ENCODE measurements around the gene THEMIS. TPM values are rescaled to one million over a fixed set of nuclear protein-coding genes. Genes with fewer than 3 reads are reported as not detected.

The THEMIS gene
- total RNA-seq, 1 donor from 2014 or later, result not detected

GRCh38 chr6:127765949-127766348 is 134.9 kb downstream of the THEMIS start:
- no peaks in the 10 kb centered on the region for H3K27me3 ChIP-seq (ENCODE audit: control insufficient read depth, insufficient read depth, low read length)
- TF ChIP-seq, protein P1, sequence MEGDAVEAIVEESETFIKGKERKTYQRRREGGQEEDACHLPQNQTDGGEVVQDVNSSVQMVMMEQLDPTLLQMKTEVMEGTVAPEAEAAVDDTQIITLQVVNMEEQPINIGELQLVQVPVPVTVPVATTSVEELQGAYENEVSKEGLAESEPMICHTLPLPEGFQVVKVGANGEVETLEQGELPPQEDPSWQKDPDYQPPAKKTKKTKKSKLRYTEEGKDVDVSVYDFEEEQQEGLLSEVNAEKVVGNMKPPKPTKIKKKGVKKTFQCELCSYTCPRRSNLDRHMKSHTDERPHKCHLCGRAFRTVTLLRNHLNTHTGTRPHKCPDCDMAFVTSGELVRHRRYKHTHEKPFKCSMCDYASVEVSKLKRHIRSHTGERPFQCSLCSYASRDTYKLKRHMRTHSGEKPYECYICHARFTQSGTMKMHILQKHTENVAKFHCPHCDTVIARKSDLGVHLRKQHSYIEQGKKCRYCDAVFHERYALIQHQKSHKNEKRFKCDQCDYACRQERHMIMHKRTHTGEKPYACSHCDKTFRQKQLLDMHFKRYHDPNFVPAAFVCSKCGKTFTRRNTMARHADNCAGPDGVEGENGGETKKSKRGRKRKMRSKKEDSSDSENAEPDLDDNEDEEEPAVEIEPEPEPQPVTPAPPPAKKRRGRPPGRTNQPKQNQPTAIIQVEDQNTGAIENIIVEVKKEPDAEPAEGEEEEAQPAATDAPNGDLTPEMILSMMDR (IDR thresholded peaks at IDR 0.05; ENCODE audit: insufficient read depth, low read length, severe bottlenecking), result no peak
- no peak overlapping the region for H3K4me3 ChIP-seq (ENCODE audit: low read depth, low read length)
- H3K36me3 ChIP-seq (ENCODE audit: control insufficient read depth, insufficient read depth, low read length), result no peaks in the 10 kb centered on the region
- FAIRE-seq, result no peak
- no peak for DNase-seq (ENCODE audit: low read depth)

DNA sequence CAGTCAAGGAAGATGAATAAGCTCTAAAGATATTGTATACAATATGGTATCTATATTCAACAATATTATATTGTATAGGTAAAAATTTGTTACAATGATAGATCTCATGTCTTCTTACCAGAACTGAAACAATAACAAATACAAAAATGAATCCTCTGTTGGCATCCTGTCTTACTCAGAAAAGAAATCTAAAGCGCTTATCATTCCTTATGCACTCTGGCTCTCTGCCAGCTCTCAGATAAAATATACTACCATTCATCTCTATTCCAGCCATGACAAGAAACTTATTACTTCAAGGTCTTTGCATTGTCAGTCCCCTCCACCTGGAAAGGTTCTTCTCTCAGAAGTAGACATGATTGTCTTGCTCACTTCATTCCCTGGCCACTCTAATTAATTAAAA is 138.6 kb downstream of the THEMIS start:
- H3K4me3 ChIP-seq (ENCODE audit: low read depth, low read length), result no peak overlapping the region
- FAIRE-seq, result no peak
- no peak for DNase-seq (ENCODE audit: low read depth)
- TF ChIP-seq, protein P1 (IDR thresholded peaks at IDR 0.05; ENCODE audit: insufficient read depth, low read length, severe bottlenecking), result no peak
- H3K27me3 ChIP-seq (ENCODE audit: control insufficient read depth, insufficient read depth, low read length), result no peaks in the 10 kb centered on the region
- no peaks in the 10 kb centered on the region for H3K36me3 ChIP-seq (ENCODE audit: control insufficient read depth, insufficient read depth, low read length)

DNA sequence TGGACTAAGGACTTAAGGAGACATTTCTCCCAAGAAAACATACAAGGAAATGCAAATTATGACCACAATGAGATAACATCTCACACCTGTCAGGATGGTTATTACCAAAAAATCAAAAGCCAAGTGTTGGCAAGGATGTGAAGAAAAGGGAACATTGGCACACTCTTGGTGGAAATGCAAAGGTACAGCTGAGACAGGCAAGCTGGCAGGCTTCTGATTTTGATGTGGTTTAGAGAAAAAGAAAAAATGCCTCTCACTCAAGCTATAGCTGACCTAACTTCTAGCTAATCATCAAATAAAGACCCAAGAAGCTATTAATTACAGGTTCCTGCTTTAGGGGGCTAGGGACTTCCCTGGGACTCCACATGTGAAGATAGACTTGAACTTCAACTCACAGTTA is 139.8 kb downstream of the THEMIS start:
- no peaks in the 10 kb centered on the region for H3K27me3 ChIP-seq (ENCODE audit: control insufficient read depth, insufficient read depth, low read length)
- H3K4me3 ChIP-seq (ENCODE audit: low read depth, low read length), result no peak overlapping the region
- FAIRE-seq (no peak), DNase-seq (ENCODE audit: low read depth) (no peak)
- TF ChIP-seq, protein P1 (IDR thresholded peaks at IDR 0.05; ENCODE audit: insufficient read depth, low read length, severe bottlenecking), result no peak
- no peaks in the 10 kb centered on the region for H3K36me3 ChIP-seq (ENCODE audit: control insufficient read depth, insufficient read depth, low read length)

GRCh38 chr6:127749095-127749494 is 151.8 kb downstream of the THEMIS start:
- H3K4me3 ChIP-seq (ENCODE audit: low read depth, low read length), result no peak overlapping the region
- no peak for FAIRE-seq
- DNase-seq (ENCODE audit: low read depth), result no peak

DNA sequence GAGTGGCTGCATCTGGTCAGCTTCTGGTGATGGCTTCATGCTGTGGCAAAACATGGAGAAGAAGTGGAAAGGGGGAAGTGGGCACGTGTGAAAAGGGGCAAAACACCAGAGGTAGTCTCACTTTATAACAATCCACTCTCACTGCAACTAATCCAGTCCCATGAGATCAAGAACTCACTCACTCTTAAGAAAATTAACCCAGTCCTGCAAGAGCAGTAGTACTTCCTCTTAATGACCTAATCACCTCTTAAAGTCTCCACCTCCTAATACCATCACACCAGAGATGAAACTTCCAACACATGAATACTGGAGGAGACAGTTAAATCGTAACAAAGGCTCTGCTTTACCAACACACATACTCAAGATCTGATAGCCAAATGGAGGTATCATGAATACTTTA is 152.6 kb downstream of the THEMIS start:
- DNase-seq (ENCODE audit: low read depth) (no peak), FAIRE-seq (no peak)
- Histone ChIP-seq H3K36me3 (ENCODE audit: control insufficient read depth, insufficient read depth, low read length) (no peaks in the 10 kb centered on the region), H3K27me3 (ENCODE audit: control insufficient read depth, insufficient read depth, low read length) (no peaks in the 10 kb centered on the region), H3K4me3 (ENCODE audit: low read depth, low read length) (no peak overlapping the region)
- TF ChIP-seq, protein P1 (IDR thresholded peaks at IDR 0.05; ENCODE audit: insufficient read depth, low read length, severe bottlenecking), result no peak

More at GRCh38 chr6:127749095-127749494, 151.8 kb downstream of the THEMIS start:
- Histone ChIP-seq H3K36me3 (ENCODE audit: control insufficient read depth, insufficient read depth, low read length) (no peaks in the 10 kb centered on the region), H3K27me3 (ENCODE audit: control insufficient read depth, insufficient read depth, low read length) (no peaks in the 10 kb centered on the region)
- TF ChIP-seq, protein P1 (IDR thresholded peaks at IDR 0.05; ENCODE audit: insufficient read depth, low read length, severe bottlenecking), result no peak

GRCh38 chr6:127738423-127738822 is 162.4 kb downstream of the THEMIS start:
- no peak for FAIRE-seq
- no peak for DNase-seq (ENCODE audit: low read depth)
- Histone ChIP-seq H3K4me3 (ENCODE audit: low read depth, low read length) (no peak overlapping the region), H3K36me3 (ENCODE audit: control insufficient read depth, insufficient read depth, low read length) (no peaks in the 10 kb centered on the region), H3K27me3 (ENCODE audit: control insufficient read depth, insufficient read depth, low read length) (no peaks in the 10 kb centered on the region)
- TF ChIP-seq, protein P1 (IDR thresholded peaks at IDR 0.05; ENCODE audit: insufficient read depth, low read length, severe bottlenecking), result no peak

Data from bronchial epithelial cell (primary cell).